ENCODE data around the gene TNK1. TPM values are rescaled to one million over a fixed set of nuclear protein-coding genes. Genes with fewer than 3 reads are reported as not detected.
A peak's percentile ranks its signal among the peaks of the same experiment; 100 is the strongest.

The TNK1 gene
- total RNA-seq, 1 experiment from 2014 or later, result 10.1 TPM

- H4K20me1 ChIP-seq (ENCODE audit: control insufficient read depth, insufficient read depth, insufficient read length), result no peaks in the 10 kb centered on the region
- no peak overlapping the region for H2BK12ac ChIP-seq (ENCODE audit: insufficient read length, low read depth, low read length)
- H3K14ac ChIP-seq (ENCODE audit: insufficient read depth, low read length), result 0 out of 2 replicates have a peak overlapping the region, but pooled peaks have one; percentile 22
- H3K4me2 ChIP-seq (ENCODE audit: insufficient read depth, insufficient read length, low read length), result peak overlapping the region; percentile 57
- no peak overlapping the region for H3K9ac ChIP-seq (ENCODE audit: extremely low read depth, insufficient read length, low read length)
- no peak overlapping the region for H4K5ac ChIP-seq (ENCODE audit: insufficient read length, low read depth, low read length)
- Mint-ChIP-seq H3K4me1 (peaks cover 21 to 25% of the 10 kb centered on the region in 2 experiments), H3K4me3 (peak overlapping the region; percentile 54 to 63; a peak in 4 of 5 replicates), H3K36me3 (ENCODE audit: insufficient read depth in 1 of 3, low read depth in 3 of 3) (peaks cover 7 to 32% (median 30%) of the 10 kb centered on the region in 3 experiments; a peak in 6 of 7 replicates), H3K27me3 (ENCODE audit: low read depth) (peaks cover 44% of the 10 kb centered on the region), H3K9me3 (peaks cover 5 to 7% of the 10 kb centered on the region in 2 experiments), H3K27ac (no peak overlapping the region)
- H2BK5ac ChIP-seq (ENCODE audit: insufficient read length, low read length), result no peak overlapping the region
- H2AFZ ChIP-seq (ENCODE audit: low read length), result no peak overlapping the region
- H3K27me3 ChIP-seq (ENCODE audit: insufficient read depth, low read length), result peaks cover 11% of the 10 kb centered on the region; the same call in 1 of the 2 replicates
- H2BK20ac ChIP-seq (ENCODE audit: low read depth, low read length, poor library complexity, severe bottlenecking), result no peak overlapping the region
- peaks cover 17% of the 10 kb centered on the region for H3K23me2 ChIP-seq (ENCODE audit: insufficient read length, low read depth, low read length, poor library complexity, severe bottlenecking)
- no peak overlapping the region for H2AK5ac ChIP-seq (ENCODE audit: insufficient read length, low read length)
- no peak overlapping the region for H2BK120ac ChIP-seq (ENCODE audit: low read depth, low read length, poor library complexity, severe bottlenecking)
- no CpG with 5 or more reads among the region's 65 CpGs for WGBS (ENCODE audit: extremely low coverage, insufficient read length, low lambda C conversion rate)
- no peak overlapping the region for H3K56ac ChIP-seq (ENCODE audit: insufficient read length, low read depth, low read length)
- H4K91ac ChIP-seq (ENCODE audit: insufficient read length, low read depth, low read length), result no peak overlapping the region
- H3K27ac ChIP-seq (ENCODE audit: insufficient read length, low read depth, low read length), result no peak overlapping the region
- H2BK15ac ChIP-seq (ENCODE audit: low read depth, low read length), result no peak overlapping the region
- peak; percentile 93 for DNase-seq
- no peak overlapping the region for H3K23ac ChIP-seq (ENCODE audit: insufficient read length, low read depth, low read length)
- no peaks in the 10 kb centered on the region for H3K79me2 ChIP-seq (ENCODE audit: insufficient read depth, low read length)
- no peaks in the 10 kb centered on the region for H3K9me3 ChIP-seq (ENCODE audit: control insufficient read depth, low read depth, low read length)
- H3K79me1 ChIP-seq (ENCODE audit: insufficient read depth, low read depth, low read length, poor library complexity, severe bottlenecking), result no peaks in the 10 kb centered on the region
- TF ChIP-seq, protein P1, sequence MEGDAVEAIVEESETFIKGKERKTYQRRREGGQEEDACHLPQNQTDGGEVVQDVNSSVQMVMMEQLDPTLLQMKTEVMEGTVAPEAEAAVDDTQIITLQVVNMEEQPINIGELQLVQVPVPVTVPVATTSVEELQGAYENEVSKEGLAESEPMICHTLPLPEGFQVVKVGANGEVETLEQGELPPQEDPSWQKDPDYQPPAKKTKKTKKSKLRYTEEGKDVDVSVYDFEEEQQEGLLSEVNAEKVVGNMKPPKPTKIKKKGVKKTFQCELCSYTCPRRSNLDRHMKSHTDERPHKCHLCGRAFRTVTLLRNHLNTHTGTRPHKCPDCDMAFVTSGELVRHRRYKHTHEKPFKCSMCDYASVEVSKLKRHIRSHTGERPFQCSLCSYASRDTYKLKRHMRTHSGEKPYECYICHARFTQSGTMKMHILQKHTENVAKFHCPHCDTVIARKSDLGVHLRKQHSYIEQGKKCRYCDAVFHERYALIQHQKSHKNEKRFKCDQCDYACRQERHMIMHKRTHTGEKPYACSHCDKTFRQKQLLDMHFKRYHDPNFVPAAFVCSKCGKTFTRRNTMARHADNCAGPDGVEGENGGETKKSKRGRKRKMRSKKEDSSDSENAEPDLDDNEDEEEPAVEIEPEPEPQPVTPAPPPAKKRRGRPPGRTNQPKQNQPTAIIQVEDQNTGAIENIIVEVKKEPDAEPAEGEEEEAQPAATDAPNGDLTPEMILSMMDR (conservative IDR thresholded peaks at IDR 0.05), result no peak
- no peak overlapping the region for H4K8ac ChIP-seq (replicated peaks; ENCODE audit: insufficient read length, low read depth, low read length)
- no peak overlapping the region for H3K4ac ChIP-seq (ENCODE audit: low read depth, low read length)
- H3K4me1 ChIP-seq (ENCODE audit: insufficient read depth, low read length), result no peaks in the 10 kb centered on the region
- no peak overlapping the region for H3T11ph ChIP-seq (ENCODE audit: low read length)
- H3K18ac ChIP-seq (ENCODE audit: insufficient read length, low read depth, low read length), result no peak overlapping the region
These were observed 3.0 kb downstream of the TNK1 start for GRCh38 chr17:7383742-7384488.

Measured in H9 (cell line).